SU-DHL-6 (cell line): ENCODE data around the gene BDKRB2.

Experiments
- H2AFZ ChIP-seq: fragments of 200-600 bp; sonication (generic); 2 replicates; pipeline ENCODE4 v1.6.1; 2014; ENCODE audit warnings: low read depth, mild to moderate bottlenecking, moderate library complexity, mixed read lengths, antibody characterized with exemption, low read length; ENCODE audit not compliant: severe bottlenecking
- H3F3A ChIP-seq: fragments of 200-600 bp; shearing (Covaris generic); 2 replicates; pipeline ENCODE4 v1.6.0; 2016; ENCODE audit warnings: antibody characterized with exemption, mild to moderate bottlenecking; ENCODE audit not compliant: insufficient read depth
- H3K27ac ChIP-seq: fragments of 200-600 bp; sonication (generic); 2 replicates; pipeline ENCODE4 v1.5.1; 2016; ENCODE audit warnings: low read depth, mild to moderate bottlenecking, low read length, moderate library complexity, mixed read lengths
- H3K27me3 ChIP-seq: fragments of 200-600 bp; sonication (generic), shearing (Covaris generic); 2 replicates; pipeline ENCODE4 v1.6.0; 2014; ENCODE audit warnings: mild to moderate bottlenecking, low read length
- H3K36me3 ChIP-seq: fragments of 200-600 bp; sonication (generic); 2 replicates; pipeline ENCODE4 v1.6.1; 2014; ENCODE audit warnings: mild to moderate bottlenecking, low read length, mixed read lengths
- H3K4me2 ChIP-seq: fragments of 300-600, 200-600 bp; shearing (Covaris generic), sonication (generic); 2 replicates; pipeline ENCODE4 v1.6.0; 2014; ENCODE audit warnings: low read length, low read depth, mild to moderate bottlenecking; ENCODE audit not compliant: poor library complexity, severe bottlenecking
- H3K4me3 ChIP-seq: fragments of 200-600 bp; sonication (generic); 2 replicates; pipeline ENCODE4 v1.5.1; 2014; ENCODE audit warnings: antibody characterized with exemption, low read length, mild to moderate bottlenecking, mixed read lengths; ENCODE audit not compliant: insufficient read depth, poor library complexity, severe bottlenecking
- H3K79me2 ChIP-seq: fragments of 200-600 bp; sonication (generic); 2 replicates; pipeline ENCODE4 v1.6.1; 2014; ENCODE audit warnings: mild to moderate bottlenecking, low read length, moderate library complexity; ENCODE audit not compliant: insufficient read depth
- H3K9ac ChIP-seq: fragments of 200-600 bp; sonication (generic); 2 replicates; pipeline ENCODE4 v1.7.0; 2014; ENCODE audit warnings: mild to moderate bottlenecking, low read length
- H3K9me2 ChIP-seq: fragments of 200-600 bp; sonication (generic); replicated peaks from 2 replicates; pipeline ENCODE4 v1.6.1; 2014; ENCODE audit warnings: low read length; ENCODE audit not compliant: insufficient read depth
- H3K9me3 ChIP-seq: fragments of 200-600 bp; sonication (generic); 2 replicates; pipeline ENCODE4 v1.6.1; 2014; ENCODE audit warnings: low read length, mixed read lengths; ENCODE audit not compliant: insufficient read depth
- H4K20me1 ChIP-seq: fragments of 200-600 bp; sonication (generic); 2 replicates; pipeline ENCODE4 v1.6.1; 2014; ENCODE audit warnings: low read depth, mild to moderate bottlenecking, antibody characterized with exemption, low read length, moderate library complexity, mixed read lengths
- CTCF ChIP-seq: fragments of 200-600 bp; sonication (generic); IDR thresholded peaks from one replicate; pipeline ENCODE4 v1.5.1; 2017; ENCODE audit warnings: antibody characterized with exemption, mild to moderate bottlenecking, low read length, moderate library complexity; ENCODE audit not compliant: insufficient read depth, poor library complexity, severe bottlenecking
- EZH2phosphoT487 ChIP-seq: fragments of 200-600 bp; sonication (generic), shearing (Covaris generic); conservative IDR thresholded peaks from 2 replicates; pipeline ENCODE4 v1.6.1; 2018; ENCODE audit warnings: mild to moderate bottlenecking, antibody characterized with exemption, low read length, moderate library complexity, mixed read lengths

The BDKRB2 gene

GRCh38 chr14:96167224-96168148, 37.2 kb upstream of the BDKRB2 start:
- Histone ChIP-seq H3K27me3 (no peaks in the 10 kb centered on the region), H3K4me3 (no peak overlapping the region), H3K79me2 (no peaks in the 10 kb centered on the region), H3K36me3 (no peaks in the 10 kb centered on the region), H3K9me2 (no peaks in the 10 kb centered on the region), H3K9ac (no peak overlapping the region), H3K27ac (no peak overlapping the region), H3F3A (no peaks in the 10 kb centered on the region), H3K9me3 (no peaks in the 10 kb centered on the region), H3K4me2 (no peak overlapping the region), H2AFZ (no peak overlapping the region), H4K20me1 (no peaks in the 10 kb centered on the region)
- TF ChIP-seq EZH2phosphoT487, result no peak

GRCh38 chr14:96168581-96168980, 36.1 kb upstream of the BDKRB2 start:
- no peak overlapping the region for H3K27ac ChIP-seq
- no peaks in the 10 kb centered on the region for H3K27me3 ChIP-seq
- H3K4me2 ChIP-seq, result no peak overlapping the region
- H3K9me3 ChIP-seq, result no peaks in the 10 kb centered on the region
- no peak overlapping the region for H2AFZ ChIP-seq
- H3K4me3 ChIP-seq, result no peak overlapping the region
- H3K9me2 ChIP-seq, result no peaks in the 10 kb centered on the region
- H3K79me2 ChIP-seq, result no peaks in the 10 kb centered on the region
- H3K9ac ChIP-seq, result no peak overlapping the region
- H4K20me1 ChIP-seq, result no peaks in the 10 kb centered on the region
- no peaks in the 10 kb centered on the region for H3K36me3 ChIP-seq
- TF ChIP-seq EZH2phosphoT487 (no peak), CTCF (no peak)
- H3F3A ChIP-seq, result no peaks in the 10 kb centered on the region

GRCh38 chr14:96170961-96171592, 33.6 kb upstream of the BDKRB2 start:
- TF ChIP-seq EZH2phosphoT487 (no peak), CTCF (no peak)
- no peaks in the 10 kb centered on the region for H3K9me3 ChIP-seq
- H3K79me2 ChIP-seq, result no peaks in the 10 kb centered on the region
- no peak overlapping the region for H3K4me3 ChIP-seq
- H3K9me2 ChIP-seq, result no peaks in the 10 kb centered on the region
- H3K27me3 ChIP-seq, result no peaks in the 10 kb centered on the region
- no peaks in the 10 kb centered on the region for H4K20me1 ChIP-seq
- H2AFZ ChIP-seq, result no peak overlapping the region
- H3K4me2 ChIP-seq, result no peak overlapping the region
- no peak overlapping the region for H3K9ac ChIP-seq
- H3K27ac ChIP-seq, result no peak overlapping the region
- no peaks in the 10 kb centered on the region for H3F3A ChIP-seq
- no peaks in the 10 kb centered on the region for H3K36me3 ChIP-seq
